Measurements from ENCODE around the gene KLC1. TPM values are rescaled to one million over a fixed set of nuclear protein-coding genes. Genes with fewer than 3 reads are reported as not detected.
A peak's percentile ranks its signal among the peaks of the same experiment; 100 is the strongest.

Gene KLC1
- total and polyA plus RNA-seq, 2 of the 13 experiments (the other 11 are each of a cell fraction or from before 2014, with no cell fraction given), result 53.2 to 63.5 TPM

- H2AFZ ChIP-seq (ENCODE audit: low read length), result no peak overlapping the region
- TF ChIP-seq MTF1 (CRISPR knock-in tag; IDR thresholded peaks at IDR 0.05) (no peak), CC2D1A (CRISPR knock-in tag; IDR thresholded peaks at IDR 0.05) (no peak), GATAD2A (CRISPR knock-in tag; IDR thresholded peaks at IDR 0.05) (no peak), NFATC3 (CRISPR knock-in tag; IDR thresholded peaks at IDR 0.05) (no peak), MNT (IDR thresholded peaks at IDR 0.05) (no peak), RNF219 (CRISPR knock-in tag; IDR thresholded peaks at IDR 0.05) (no peak), CHD2 (IDR thresholded peaks at IDR 0.05; ENCODE audit: low read depth, low read length) (no peak), ZMAT5 (CRISPR knock-in tag; IDR thresholded peaks at IDR 0.05; ENCODE audit: borderline replicate concordance, low read depth) (no peak), BRCA1 (CRISPR knock-in tag; IDR thresholded peaks at IDR 0.05) (no peak), TIGD3 (CRISPR knock-in tag; IDR thresholded peaks at IDR 0.05; ENCODE audit: borderline replicate concordance) (no peak), MTA3 (CRISPR knock-in tag; IDR thresholded peaks at IDR 0.05) (no peak), ZNF451 (CRISPR knock-in tag; IDR thresholded peaks at IDR 0.05) (no peak), WIZ (CRISPR knock-in tag; IDR thresholded peaks at IDR 0.05) (no peak), TOPORS (CRISPR knock-in tag; IDR thresholded peaks at IDR 0.05) (no peak), ZNF687 (CRISPR knock-in tag; IDR thresholded peaks at IDR 0.05) (peak; percentile 88), MXD4 (CRISPR knock-in tag; IDR thresholded peaks at IDR 0.05) (0 out of 2 replicates have a peak, but pooled peaks have one; percentile 40), TBP (CRISPR knock-in tag; IDR thresholded peaks at IDR 0.05) (no peak)
These were observed 759 bp upstream of the KLC1 start for GRCh38 chr14:103628221-103628683.

More at GRCh38 chr14:103628221-103628683, 759 bp upstream of the KLC1 start:
- Histone ChIP-seq H3K27me3 (ENCODE audit: control insufficient read depth in 1 of 2, insufficient read depth in 2 of 2, low read length in 2 of 2) (no peaks in the 10 kb centered on the region; a peak in 1 of 5 replicates), H3K9me3 (ENCODE audit: low read length) (no peaks in the 10 kb centered on the region), H3K4me2 (ENCODE audit: low read depth, low read length) (peak overlapping the region; percentile 96), H3K79me2 (ENCODE audit: insufficient read depth, low read length) (peaks cover 32% of the 10 kb centered on the region), H3K27ac (ENCODE audit: extremely low read length, insufficient read depth, low read length) (peak overlapping the region; percentile 87), H3K4me1 (ENCODE audit: insufficient read depth, low read length) (peaks cover 58% of the 10 kb centered on the region), H3K36me3 (replicated peaks in 1 of 2; ENCODE audit: control insufficient read depth in 1 of 2, insufficient read depth in 2 of 2, low read length in 2 of 2) (no peaks in the 10 kb centered on the region), H3K9ac (ENCODE audit: insufficient read depth, low read depth, low read length) (peak overlapping the region; percentile 94), H3K4me3 (replicated peaks in 1 of 3; ENCODE audit: insufficient read depth in 1 of 3, low read depth in 2 of 3, low read length in 3 of 3) (peak overlapping the region; percentile 86 to 99 (median 98)), H4K20me1 (ENCODE audit: insufficient read depth, low read length) (peaks cover 21% of the 10 kb centered on the region)
- intact Hi-C loops (cut with micrococcal nuclease; ENCODE audit: unreplicated experiment), result no loop called here
- in situ Hi-C loops (cut with HindIII; ENCODE audit: extremely low pct_ligation_motif_present, low pct_unique_long_range_greater_than_20kb), result no loop called here
- ChIA-PET CTCF (ENCODE audit: low intra/inter-chr PET ratio, low total read pairs) (no interaction called here), POLR2A (interaction anchor here (1.1 to 2.4 kb wide), 3 partner anchors 9 to 67 kb away, joined by 3 to 8 read pairs (median 3); partner anchors contain the start of gene BAG5)
- FAIRE-seq, result no peak
- no peak for DNase-seq (ENCODE audit: low spot score)
- WGBS (ENCODE audit: low lambda C conversion rate), result 2% methylated on average over 11 of the region's 31 CpGs
- no TSS peak for BruUV-seq (replicated peaks)
- ATAC-seq, result peak; percentile 70

Data from HepG2 (cell line).